Hepatocyte (in vitro differentiated cells): ENCODE results near the gene MCAT. TPM values are rescaled to one million over a fixed set of nuclear protein-coding genes. Genes with fewer than 3 reads are reported as not detected.

Experiments used
- DNase-seq: peaks from one replicate; pipeline ENCODE4 v3.0.0-alpha.2; 2016; ENCODE audit warnings: low spot score
- H2AFZ ChIP-seq: fragments of 200-600 bp; sonication (generic); 2 replicates; pipeline ENCODE4 v1.6.0; 2016; ENCODE audit warnings: antibody characterized with exemption, mild to moderate bottlenecking
- H3K27ac ChIP-seq: fragments of 200-600 bp; sonication (generic); 2 replicates; pipeline ENCODE4 v1.5.1; 2016; ENCODE audit warnings: mild to moderate bottlenecking
- H3K27me3 ChIP-seq: fragments of 200-600 bp; sonication (generic); 2 replicates; pipeline ENCODE4 v1.6.1; 2016
- H3K36me3 ChIP-seq: fragments of 200-600 bp; sonication (generic); replicated peaks from 2 replicates; pipeline ENCODE4 v1.5.1; 2016; ENCODE audit warnings: low read depth; ENCODE audit not compliant: insufficient read depth
- H3K4me1 ChIP-seq: fragments of 200-600 bp; sonication (generic); 2 replicates; pipeline ENCODE4 v1.5.1; 2016; ENCODE audit warnings: mild to moderate bottlenecking, moderate library complexity; ENCODE audit not compliant: insufficient read depth
- H3K4me2 ChIP-seq: fragments of 200-600 bp; sonication (generic); 2 replicates; pipeline ENCODE4 v1.6.0; 2016
- H3K4me3 ChIP-seq: fragments of 200-600 bp; sonication (generic); 2 replicates; pipeline ENCODE4 v1.5.1; 2016; ENCODE audit warnings: mild to moderate bottlenecking
- H3K79me2 ChIP-seq: fragments of 200-600 bp; sonication (generic); 2 replicates; pipeline ENCODE4 v1.6.0; 2017; ENCODE audit warnings: mild to moderate bottlenecking
- H3K9me2 ChIP-seq: fragments of 200-600 bp; sonication (generic); replicated peaks from 2 replicates; pipeline ENCODE4 v1.6.0; 2017; ENCODE audit warnings: mild to moderate bottlenecking; ENCODE audit not compliant: insufficient read depth
- H3K9me3 ChIP-seq: fragments of 200-600 bp; sonication (generic); 2 replicates; pipeline ENCODE4 v1.5.1; 2016; ENCODE audit warnings: low read depth, mild to moderate bottlenecking
- H4K20me1 ChIP-seq: fragments of 200-600 bp; sonication (generic); 2 replicates; pipeline ENCODE4 v1.6.0; 2016; ENCODE audit warnings: mild to moderate bottlenecking; ENCODE audit not compliant: insufficient read depth, poor library complexity, severe bottlenecking
- EZH2 ChIP-seq: fragments of 200-600 bp; sonication (generic); IDR thresholded peaks from 2 replicates; pipeline ENCODE4 v1.6.1; 2016; ENCODE audit warnings: antibody characterized with exemption, mild to moderate bottlenecking, borderline replicate concordance
- EZH2phosphoT487 ChIP-seq: fragments of 200-600 bp; sonication (generic); IDR thresholded peaks from one replicate; pipeline ENCODE4 v1.6.1; 2018; ENCODE audit warnings: antibody characterized with exemption, mild to moderate bottlenecking, low read depth, moderate library complexity; ENCODE audit not compliant: unreplicated experiment, severe bottlenecking
- WGBS: methylation state at CpG from one replicate; pipeline ENCODE4 v1.1.6; 2016; ENCODE audit warnings: low lambda C conversion rate; ENCODE audit errors: missing lambda C conversion rate; 5-methylcytosine and 5-hydroxymethylcytosine counted together
- polyA plus RNA-seq: library from polyadenylated mRNA; unstranded; fragments of >200 nt; fragmentation: Nextera tagmentation; extraction: Ambion mirVana; gene quantifications from 2 replicates; pipeline ENCODE4 v1.2.1, GENCODE V29; 2016
- total RNA-seq: library from RNA; depleted of rRNA; stranded (reverse); fragments of >200 nt; gene quantifications from 2 replicates; pipeline ENCODE4 v1.2.3, GENCODE V29; 2014
- TF ChIP-seq, protein P1 (sequence below): fragments of 200-600 bp; sonication (generic); IDR thresholded peaks from 2 replicates; pipeline ENCODE4 v1.5.1; 2016; ENCODE audit warnings: antibody characterized with exemption, mild to moderate bottlenecking; ENCODE audit not compliant: poor library complexity

The MCAT gene
- total and polyA plus RNA-seq, 2 experiments from 2014 or later: 16.9 to 24.9 TPM

DNA sequence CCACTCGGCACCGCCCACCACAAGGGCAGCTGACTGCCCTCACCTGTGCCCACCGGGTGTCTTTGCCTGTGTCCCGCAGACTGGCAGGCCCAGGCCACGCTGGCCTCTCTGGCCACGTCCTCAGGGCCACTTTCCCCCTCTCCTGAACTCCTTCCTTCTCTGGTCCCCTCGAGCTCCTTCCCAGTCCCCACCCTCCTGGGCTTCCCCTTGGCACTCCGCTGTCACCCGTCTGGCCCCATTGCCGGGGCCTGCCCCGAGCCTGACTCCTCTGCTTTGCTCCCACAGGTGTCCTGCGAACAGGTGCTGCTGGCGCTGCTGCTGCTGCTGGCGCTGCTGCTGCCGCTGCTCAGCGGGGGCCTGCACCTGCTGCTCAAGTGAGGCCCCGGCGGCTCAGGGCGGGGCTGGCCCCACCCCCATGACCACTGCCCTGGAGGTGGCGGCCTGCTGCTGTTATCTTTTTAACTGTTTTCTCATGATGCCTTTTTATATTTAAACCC is 14.2 kb downstream of the MCAT start:
- Histone ChIP-seq H2AFZ (no peak overlapping the region), H3K27me3 (no peaks in the 10 kb centered on the region), H3K27ac (peak overlapping the region; percentile 94), H4K20me1 (no peaks in the 10 kb centered on the region), H3K9me2 (no peaks in the 10 kb centered on the region), H3K79me2 (no peaks in the 10 kb centered on the region), H3K4me1 (peaks cover 42% of the 10 kb centered on the region), H3K4me2 (peak overlapping the region; percentile 41), H3K9me3 (no peaks in the 10 kb centered on the region), H3K36me3 (no peaks in the 10 kb centered on the region), H3K4me3 (no peak overlapping the region)
- DNase-seq: peak; percentile 76
- 67% methylated on average over 20 of the region's 20 CpGs for WGBS
- TF ChIP-seq, protein P1, sequence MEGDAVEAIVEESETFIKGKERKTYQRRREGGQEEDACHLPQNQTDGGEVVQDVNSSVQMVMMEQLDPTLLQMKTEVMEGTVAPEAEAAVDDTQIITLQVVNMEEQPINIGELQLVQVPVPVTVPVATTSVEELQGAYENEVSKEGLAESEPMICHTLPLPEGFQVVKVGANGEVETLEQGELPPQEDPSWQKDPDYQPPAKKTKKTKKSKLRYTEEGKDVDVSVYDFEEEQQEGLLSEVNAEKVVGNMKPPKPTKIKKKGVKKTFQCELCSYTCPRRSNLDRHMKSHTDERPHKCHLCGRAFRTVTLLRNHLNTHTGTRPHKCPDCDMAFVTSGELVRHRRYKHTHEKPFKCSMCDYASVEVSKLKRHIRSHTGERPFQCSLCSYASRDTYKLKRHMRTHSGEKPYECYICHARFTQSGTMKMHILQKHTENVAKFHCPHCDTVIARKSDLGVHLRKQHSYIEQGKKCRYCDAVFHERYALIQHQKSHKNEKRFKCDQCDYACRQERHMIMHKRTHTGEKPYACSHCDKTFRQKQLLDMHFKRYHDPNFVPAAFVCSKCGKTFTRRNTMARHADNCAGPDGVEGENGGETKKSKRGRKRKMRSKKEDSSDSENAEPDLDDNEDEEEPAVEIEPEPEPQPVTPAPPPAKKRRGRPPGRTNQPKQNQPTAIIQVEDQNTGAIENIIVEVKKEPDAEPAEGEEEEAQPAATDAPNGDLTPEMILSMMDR: no peak
- no peak for TF ChIP-seq EZH2phosphoT487
- TF ChIP-seq EZH2: no peak

DNA sequence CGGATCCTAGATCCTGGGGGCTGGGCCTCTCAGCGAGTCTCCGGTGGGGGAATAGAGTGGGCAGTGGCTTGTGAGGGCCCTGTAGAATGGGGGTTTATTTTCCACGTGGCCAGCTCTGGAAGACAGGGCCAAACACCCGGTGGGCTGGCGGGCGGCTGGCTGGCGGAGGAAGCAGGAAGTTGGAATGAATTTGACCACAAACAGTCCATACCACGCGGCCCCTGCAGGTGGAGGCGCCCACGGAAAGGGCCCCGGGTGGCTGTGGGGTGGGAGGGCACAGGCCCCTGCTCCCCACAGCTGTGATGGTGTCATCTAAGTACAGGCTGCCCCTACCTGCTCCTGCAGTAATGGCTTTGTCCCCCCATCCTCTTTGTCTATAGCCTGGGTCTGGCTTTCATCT is 15.1 kb downstream of the MCAT start:
- peak overlapping the region; percentile 20 for H3K4me2 ChIP-seq
- 94% methylated on average over 13 of the region's 13 CpGs for WGBS
- no peak overlapping the region for H2AFZ ChIP-seq
- peak overlapping the region; percentile 94 for H3K27ac ChIP-seq
- no peaks in the 10 kb centered on the region for H3K27me3 ChIP-seq
- no peaks in the 10 kb centered on the region for H3K9me3 ChIP-seq
- no peaks in the 10 kb centered on the region for H4K20me1 ChIP-seq
- H3K4me1 ChIP-seq: peaks cover 42% of the 10 kb centered on the region
- no peaks in the 10 kb centered on the region for H3K9me2 ChIP-seq
- H3K36me3 ChIP-seq: no peaks in the 10 kb centered on the region
- H3K79me2 ChIP-seq: no peaks in the 10 kb centered on the region
- TF ChIP-seq EZH2 (no peak), EZH2phosphoT487 (no peak)
- TF ChIP-seq, protein P1: no peak
- DNase-seq: no peak
- H3K4me3 ChIP-seq: no peak overlapping the region

DNA sequence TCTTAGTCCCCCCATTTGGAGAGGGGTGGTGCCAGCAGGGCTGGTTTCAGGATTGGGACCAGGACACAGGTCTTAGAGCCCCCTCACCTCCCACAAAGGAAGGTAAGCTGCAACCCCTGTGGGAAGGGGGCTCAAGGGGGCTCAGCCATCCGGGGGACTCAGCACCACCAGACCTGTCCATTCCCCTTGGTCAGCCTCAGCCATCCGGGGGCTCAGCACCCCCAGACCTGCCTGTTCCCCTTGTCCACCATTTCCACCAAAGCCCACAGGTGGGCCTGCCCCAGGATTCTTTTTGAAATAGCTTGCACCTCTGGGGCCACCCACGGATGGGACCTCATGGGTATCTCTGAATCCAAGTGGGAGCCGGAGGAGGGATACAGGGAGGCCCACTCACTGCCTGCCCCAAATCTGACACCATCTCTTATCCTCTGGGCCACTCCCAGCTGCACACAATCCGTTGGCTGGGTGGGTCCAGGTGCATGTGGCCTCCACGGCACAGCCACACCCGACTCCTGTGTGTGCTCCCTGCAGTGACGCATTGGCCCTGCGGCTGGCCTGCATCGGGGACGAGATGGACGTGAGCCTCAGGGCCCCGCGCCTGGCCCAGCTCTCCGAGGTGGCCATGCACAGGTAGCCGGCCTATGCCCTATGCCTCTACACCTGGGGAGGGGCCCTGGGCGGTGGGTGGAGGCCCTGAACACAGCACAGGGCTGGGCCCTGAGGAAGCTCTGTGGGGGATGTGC is 15.9 kb downstream of the MCAT start:
- H4K20me1 ChIP-seq: no peaks in the 10 kb centered on the region
- DNase-seq: peak; percentile 75
- no peak overlapping the region for H3K4me3 ChIP-seq
- TF ChIP-seq, protein P1: no peak
- TF ChIP-seq EZH2phosphoT487 (no peak), EZH2 (no peak)
- H3K9me2 ChIP-seq: no peaks in the 10 kb centered on the region
- no peaks in the 10 kb centered on the region for H3K79me2 ChIP-seq
- H3K36me3 ChIP-seq: no peaks in the 10 kb centered on the region
- peaks cover 42% of the 10 kb centered on the region for H3K4me1 ChIP-seq
- peak overlapping the region; percentile 94 for H3K27ac ChIP-seq
- 83% methylated on average over 17 of the region's 17 CpGs for WGBS
- no peak overlapping the region for H2AFZ ChIP-seq
- H3K9me3 ChIP-seq: no peaks in the 10 kb centered on the region
- no peaks in the 10 kb centered on the region for H3K27me3 ChIP-seq
- peak overlapping the region; percentile 49 for H3K4me2 ChIP-seq
